HCT116 (cell line): ENCODE measurements around the gene DGCR8. TPM values are rescaled to one million over a fixed set of nuclear protein-coding genes. Genes with fewer than 3 reads are reported as not detected.

ENCODE experiments used
- ATAC-seq: fragments of 200-7000 bp; cut with Tn5 transposase; 2 replicates; pipeline ENCODE4 v1.9.1; 2020; ENCODE audit warnings: mild to moderate bottlenecking, moderate library complexity
- BruUV-seq: library from RNA; stranded (reverse); fragments of 400-500 nt; replicated peaks from 2 replicates; lab custom pipeline; 2021; lab: Mats Ljungman, UMichigan
- CTCF ChIA-PET: fragments of 300-600 bp; sonication (Branson Sonifier 250); formaldehyde crosslinking; loops from one replicate; lab custom pipeline; 2021; ENCODE audit warnings: antibody characterized with exemption; lab: Charles Lee
- POLR2A ChIA-PET: fragments of 300-600, 350-600 bp; sonication (Branson Sonifier 250); formaldehyde crosslinking; loops from one replicate; lab custom pipeline; 2021; ENCODE audit warnings: antibody characterized with exemption; lab: Charles Lee
- RAD21 ChIA-PET, 2 experiments: fragments of 300-600 bp; sonication (Branson Sonifier 250); formaldehyde crosslinking; loops; one replicate each; lab custom pipeline; 2023; ENCODE audit warnings: low total read pairs in 2 of 2; ENCODE audit not compliant: uncharacterized antibody in 2 of 2, unreplicated experiment in 2 of 2, low non-redundant PET in 1 of 2; lab: Charles Lee
- DNase-seq: peaks from one replicate; pipeline ENCODE4 v3.0.0-alpha.2; 2010; ENCODE audit warnings: low read depth, low spot score
- H2AFZ ChIP-seq: fragments of 200-600 bp; shearing (Covaris generic), sonication (generic); 2 replicates; pipeline ENCODE4 v1.6.1; 2017; ENCODE audit warnings: low read depth, mixed run types, mixed read lengths, antibody characterized with exemption, low read length; ENCODE audit not compliant: poor library complexity, severe bottlenecking
- H3K27ac ChIP-seq: 2 replicates; pipeline ENCODE4 v1.5.1; 2012; ENCODE audit warnings: low read depth, low read length
- H3K27me3 ChIP-seq: fragments of 200-600 bp; sonication (generic); 2 replicates; pipeline ENCODE4 v1.6.1; 2016; ENCODE audit warnings: mixed run types, low read length, mixed read lengths; ENCODE audit not compliant: insufficient read depth
- H3K36me3 ChIP-seq, 2 experiments: fragments of 200-500 bp in 1 of 2; fragments of 200-600 bp in 1 of 2; sonication (Bioruptor generic) in 1 of 2; sonication (generic) in 1 of 2; 2 replicates each; pipeline versions ENCODE4 v1.5.1 to v1.6.1; 2014 to 2016; ENCODE audit warnings: low read length in 2 of 2, inconsistent platforms in 1 of 2, mixed read lengths in 1 of 2, mixed run types in 1 of 2; ENCODE audit not compliant: insufficient read depth in 2 of 2, control insufficient read depth in 1 of 2
- H3K4me1 ChIP-seq, 2 experiments: fragments of 200-600 bp in 1 of 2; sonication (generic) in 1 of 2; 2 replicates each; pipeline versions ENCODE4 v1.5.1 to v1.6.1; 2012 to 2017; ENCODE audit warnings: low read length in 2 of 2, inconsistent platforms in 1 of 2, mild to moderate bottlenecking in 1 of 2, mixed read lengths in 1 of 2, mixed run types in 1 of 2, moderate library complexity in 1 of 2; ENCODE audit not compliant: insufficient read depth in 2 of 2, control insufficient read depth in 1 of 2
- H3K4me2 ChIP-seq: fragments of 200-600 bp; sonication (generic); 2 replicates; pipeline ENCODE4 v1.6.1; 2017; ENCODE audit warnings: mixed run types, low read length, mixed read lengths
- H3K4me3 ChIP-seq, 2 experiments: fragments of 200-600 bp in 1 of 2; sonication (generic) in 1 of 2; replicated peaks in 1 of 2; 2 replicates each; pipeline ENCODE4 v1.5.1; 2011 to 2016; ENCODE audit warnings: low read length in 2 of 2, control low read depth in 1 of 2, low read depth in 1 of 2, mild to moderate bottlenecking in 1 of 2, mixed read lengths in 1 of 2, mixed run types in 1 of 2
- H3K79me2 ChIP-seq: fragments of 200-600 bp; sonication (generic); 2 replicates; pipeline ENCODE4 v1.6.1; 2017; ENCODE audit warnings: mild to moderate bottlenecking, mixed run types, low read length, moderate library complexity, mixed read lengths; ENCODE audit not compliant: insufficient read depth
- H3K9ac ChIP-seq: fragments of 200-600 bp; sonication (generic); 2 replicates; pipeline ENCODE4 v1.6.1; 2016; ENCODE audit warnings: low read length, mixed read lengths
- H3K9me2 ChIP-seq: fragments of 200-600 bp; sonication (generic), shearing (Covaris generic); 2 replicates; pipeline ENCODE4 v1.6.1; 2017; ENCODE audit warnings: mixed run types, mild to moderate bottlenecking, moderate library complexity; ENCODE audit not compliant: insufficient read depth
- H3K9me3 ChIP-seq, 2 experiments: fragments of 200-500 bp in 1 of 2; fragments of 200-600 bp in 1 of 2; sonication (Bioruptor generic) in 1 of 2; sonication (generic) in 1 of 2; 2 replicates each; pipeline ENCODE4 v1.6.1; 2014 to 2017; ENCODE audit warnings: low read length in 2 of 2, mixed read lengths in 2 of 2, inconsistent platforms in 1 of 2, low read depth in 1 of 2, mild to moderate bottlenecking in 1 of 2, mixed run types in 1 of 2, moderate library complexity in 1 of 2; ENCODE audit not compliant: control insufficient read depth in 1 of 2, insufficient read depth in 1 of 2
- H4K20me1 ChIP-seq: fragments of 200-600 bp; sonication (generic), shearing (Covaris generic); 2 replicates; pipeline ENCODE4 v1.6.1; 2017; ENCODE audit warnings: mixed run types, mild to moderate bottlenecking, moderate library complexity; ENCODE audit not compliant: insufficient read depth
- CEBPB ChIP-seq: IDR thresholded peaks from 2 replicates; pipeline ENCODE4 v1.6.1; 2012; ENCODE audit warnings: low read depth
- EGR1 ChIP-seq: IDR thresholded peaks from 2 replicates; pipeline ENCODE4 v1.6.1; 2012; ENCODE audit warnings: low read depth
- ELF1 ChIP-seq: IDR thresholded peaks from 2 replicates; pipeline ENCODE4 v1.6.1; 2012; ENCODE audit warnings: low read depth, borderline replicate concordance
- EZH2 ChIP-seq: fragments of 200-600 bp; sonication (generic); IDR thresholded peaks from 2 replicates; pipeline ENCODE4 v1.6.1; 2017; ENCODE audit warnings: antibody characterized with exemption, mixed run types
- EZH2phosphoT487 ChIP-seq: fragments of 200-600 bp; IDR thresholded peaks from 2 replicates; pipeline ENCODE4 v1.6.1; 2018; ENCODE audit warnings: antibody characterized with exemption, borderline replicate concordance
- REST ChIP-seq: IDR thresholded peaks from 2 replicates; pipeline ENCODE4 v1.6.1; 2012; ENCODE audit warnings: low read depth
- SP1 ChIP-seq: IDR thresholded peaks from 2 replicates; pipeline ENCODE4 v1.6.1; 2012; ENCODE audit warnings: low read depth
- SRF ChIP-seq: IDR thresholded peaks from 2 replicates; pipeline ENCODE4 v1.6.1; 2012; ENCODE audit warnings: low read depth
- YY1 ChIP-seq: IDR thresholded peaks from 2 replicates; pipeline ENCODE4 v1.6.1; 2011; ENCODE audit warnings: low read length, low read depth, moderate library complexity, mild to moderate bottlenecking; ENCODE audit not compliant: insufficient replicate concordance; ENCODE audit errors: extremely low read depth
- ZBTB33 ChIP-seq: IDR thresholded peaks from 2 replicates; pipeline ENCODE4 v1.6.1; 2011; ENCODE audit warnings: mild to moderate bottlenecking, low read length, moderate library complexity; ENCODE audit not compliant: insufficient replicate concordance; ENCODE audit errors: extremely low read depth
- intact Hi-C: fragments of 100-400 bp; cut with micrococcal nuclease; formaldehyde crosslinking; loops from 2 replicates; pipeline ENCODE4 v1.10.0; 2022
- total RNA-seq: library from RNA; stranded (reverse); gene quantifications from one replicate; pipeline ENCODE4 v1.2.1, GENCODE V29; 2021; ENCODE audit not compliant: unreplicated experiment

DGCR8 gene
- total RNA-seq, 1 experiment from 2014 or later, result 43.8 TPM

GRCh38 chr22:20124083-20124787 lies 44.2 kb downstream of the DGCR8 start:
- ATAC-seq (no peak), DNase-seq (no peak)
- no TSS peak for BruUV-seq
- H3K27ac ChIP-seq, result no peak overlapping the region
- intact Hi-C loops, result no loop called here
- peaks cover 36 to 66% of the 10 kb centered on the region in 2 experiments for H3K36me3 ChIP-seq
- no peaks in the 10 kb centered on the region for H3K9me2 ChIP-seq
- no peak overlapping the region for H3K4me3 ChIP-seq
- ChIA-PET POLR2A (no interaction called here), CTCF (no interaction called here), RAD21 (no interaction called here)
- peaks cover 56% of the 10 kb centered on the region for H3K79me2 ChIP-seq
- no peaks in the 10 kb centered on the region for H3K27me3 ChIP-seq
- no peak overlapping the region for H3K9ac ChIP-seq
- H4K20me1 ChIP-seq, result no peaks in the 10 kb centered on the region
- H2AFZ ChIP-seq, result no peak overlapping the region
- no peak overlapping the region for H3K4me2 ChIP-seq
- H3K9me3 ChIP-seq, result no peaks in the 10 kb centered on the region
- TF ChIP-seq CEBPB, result no peak
- peaks cover 0 to 11% of the 10 kb centered on the region in 2 experiments; a peak in 2 of 4 replicates for H3K4me1 ChIP-seq

DNA sequence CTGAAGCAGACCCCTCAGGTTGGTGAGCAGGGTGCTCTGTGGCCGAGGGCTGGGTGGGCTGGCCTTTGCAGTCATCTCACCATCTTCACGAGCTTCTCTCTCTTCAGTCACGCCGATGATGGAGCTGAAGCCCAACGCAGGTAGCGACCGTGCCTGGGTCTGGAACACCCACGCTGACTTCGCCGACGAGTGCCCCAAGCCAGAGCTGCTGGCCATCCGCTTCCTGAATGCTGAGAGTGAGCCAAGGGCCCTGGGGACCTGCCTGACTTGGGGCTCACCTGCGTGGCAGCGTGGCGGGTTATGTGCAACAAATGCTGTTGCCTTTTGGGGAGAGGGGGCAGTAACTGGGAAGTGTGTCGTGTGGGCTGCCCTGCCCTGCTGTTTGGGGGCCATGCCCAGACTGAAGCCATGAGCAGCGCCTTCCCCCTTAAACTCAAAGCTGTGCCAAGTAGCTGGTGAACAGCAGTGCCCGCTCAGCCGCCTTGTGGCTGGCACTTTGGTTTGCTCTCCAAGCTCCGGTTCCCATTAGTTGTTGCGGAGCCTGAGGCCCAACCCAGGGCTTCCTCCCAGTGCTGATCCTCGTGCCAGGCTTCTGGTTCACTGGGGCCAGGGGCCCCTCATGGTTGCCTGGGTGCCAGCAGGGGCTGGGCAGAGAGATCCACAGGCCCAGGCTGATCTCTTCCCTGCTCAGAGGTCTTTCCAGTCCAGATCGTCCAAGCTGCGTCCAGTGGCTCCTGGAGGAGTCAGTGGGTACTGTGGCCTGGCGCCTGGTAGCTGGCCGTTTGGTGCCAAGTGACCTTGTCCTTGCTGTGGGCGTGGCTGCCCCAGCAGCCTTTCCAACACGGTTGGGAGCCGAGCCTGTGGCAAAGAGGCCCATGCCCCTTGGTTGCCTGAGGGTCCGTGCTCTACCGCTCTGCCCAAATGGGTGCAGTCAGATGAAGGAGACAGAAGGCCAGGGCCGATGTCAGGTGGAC lies 45.4 kb downstream of the DGCR8 start:
- CTCF ChIA-PET, result no interaction called here
- no peak for ATAC-seq
- Histone ChIP-seq H3K4me1 (peaks cover 5 to 11% of the 10 kb centered on the region in 2 experiments; a peak in 3 of 4 replicates), H4K20me1 (no peaks in the 10 kb centered on the region), H3K9me3 (no peaks in the 10 kb centered on the region), H3K79me2 (peaks cover 43% of the 10 kb centered on the region), H3K27me3 (no peaks in the 10 kb centered on the region), H3K27ac (no peak overlapping the region), H3K36me3 (peaks cover 32 to 53% of the 10 kb centered on the region in 2 experiments; a peak in 3 of 4 replicates), H3K4me3 (no peak overlapping the region), H3K9ac (no peak overlapping the region), H3K4me2 (no peak overlapping the region), H2AFZ (no peak overlapping the region), H3K9me2 (no peaks in the 10 kb centered on the region)
- POLR2A ChIA-PET, result no interaction called here
- BruUV-seq, result no TSS peak
- no peak for DNase-seq
- intact Hi-C loops, result no loop called here
- RAD21 ChIA-PET, result interaction anchor here in 1 of 2 experiments (0.5 kb wide), 1 partner anchor 176 kb away, joined by 3 read pairs; no protein-coding TSS in a partner anchor
- TF ChIP-seq ELF1 (no peak), SP1 (no peak), CEBPB (no peak), REST (no peak), EZH2 (no peak), EZH2phosphoT487 (no peak), EGR1 (no peak), SRF (no peak), YY1 (no peak), ZBTB33 (no peak)
